GM21381 (cell line): ENCODE measurements around the gene LGI4.
"Not testable (repeated sequence)": the region's sequence is repeated elsewhere in the genome, so short reads cannot be mapped to it uniquely, and the experiment has no call there.

ENCODE experiments used
- ATAC-seq: cut with Tn5 transposase; IDR thresholded peaks from one replicate; pipeline ENCODE4 v1.9.1; 2021; ENCODE audit warnings: mild to moderate bottlenecking, moderate library complexity; ENCODE audit not compliant: unreplicated experiment

The LGI4 gene

GRCh38 chr19:35107545-35107944 is 27.3 kb downstream of the LGI4 start:
- no peak for ATAC-seq

GRCh38 chr19:35106898-35107541 is 27.8 kb downstream of the LGI4 start:
- ATAC-seq, result no peak

- ATAC-seq, result no peak
These were observed 28.6 kb downstream of the LGI4 start for GRCh38 chr19:35106291-35106583.

- no peak for ATAC-seq
These were observed 29.2 kb downstream of the LGI4 start for GRCh38 chr19:35105411-35106290.

- ATAC-seq, result no peak
These were observed 29.8 kb downstream of the LGI4 start for GRCh38 chr19:35105047-35105410.

GRCh38 chr19:35104361-35104760 is 30.5 kb downstream of the LGI4 start:
- no peak for ATAC-seq

GRCh38 chr19:35103614-35104013 is 31.2 kb downstream of the LGI4 start:
- not testable (repeated sequence) for ATAC-seq

GRCh38 chr19:35101949-35102348 is 32.9 kb downstream of the LGI4 start:
- ATAC-seq, result not testable (repeated sequence)

GRCh38 chr19:35100588-35101533 is 34.0 kb downstream of the LGI4 start:
- no peak for ATAC-seq

- ATAC-seq, result no peak
These were observed 35.0 kb downstream of the LGI4 start for GRCh38 chr19:35099897-35100275.

- no peak for ATAC-seq
These were observed 35.5 kb downstream of the LGI4 start for GRCh38 chr19:35099155-35099896.

GRCh38 chr19:35098413-35099049 is 36.3 kb downstream of the LGI4 start:
- no peak for ATAC-seq

- no peak for ATAC-seq
These were observed 39.0 kb downstream of the LGI4 start for GRCh38 chr19:35095667-35096368.

GRCh38 chr19:35094656-35095055 is 40.2 kb downstream of the LGI4 start:
- no peak for ATAC-seq

GRCh38 chr19:35093941-35094647 is 40.8 kb downstream of the LGI4 start:
- ATAC-seq, result no peak

- no peak for ATAC-seq
These were observed 41.4 kb downstream of the LGI4 start for GRCh38 chr19:35093430-35093829.

GRCh38 chr19:35090506-35091214 is 44.2 kb downstream of the LGI4 start:
- no peak for ATAC-seq

- ATAC-seq, result no peak
These were observed 44.7 kb downstream of the LGI4 start for GRCh38 chr19:35090160-35090505.

- no peak for ATAC-seq
These were observed 45.3 kb downstream of the LGI4 start for GRCh38 chr19:35089554-35089953.
